Activated CD8-positive, alpha-beta memory T cell treated with anti-CD3 and anti-CD28 coated beads for 36 hours (primary cell): ENCODE results near the gene TRMT10C. TPM values are rescaled to one million over a fixed set of nuclear protein-coding genes. Genes with fewer than 3 reads are reported as not detected.

Source experiments
- CTCF ChIA-PET: fragments of 350-600 bp; sonication (Branson Sonifier 250); formaldehyde crosslinking; loops from one replicate; lab custom pipeline; 2021; ENCODE audit warnings: antibody characterized with exemption; lab: Charles Lee
- POLR2A ChIA-PET: fragments of 350-600 bp; sonication (Branson Sonifier 250); formaldehyde crosslinking; loops from one replicate; lab custom pipeline; 2021; ENCODE audit warnings: antibody characterized with exemption; lab: Charles Lee
- total RNA-seq, 2 experiments: library from RNA; stranded (reverse); gene quantifications; one replicate each; pipeline ENCODE4 v1.2.3, GENCODE V29; 2021

The TRMT10C gene
- total RNA-seq, result 10 to 100 TPM; 72.4 to 74.6 TPM

GRCh38 chr3:101561630-101562328, at the start of gene TRMT10C:
TSS of gene TRMT10C (plus strand) at chr3:101561868. CDS start at chr3:101564782, 2,914 bp downstream.
- POLR2A ChIA-PET, result interaction anchor here (0.6 to 2.0 kb wide), 5 partner anchors 12 to 125 kb away, joined by 3 to 15 read pairs (median 7); partner anchors contain the start of genes PCNP and RPL24
- CTCF ChIA-PET, result interaction anchor here (1.7 kb wide), 1 partner anchor 13 kb away, joined by 8 read pairs; the partner anchor contains the start of gene PCNP

GRCh38 chr3:101512396-101512645, 49.3 kb upstream of the TRMT10C start:
- CTCF ChIA-PET, result interaction anchor here (1.0 to 2.1 kb wide), 3 partner anchors 12 to 128 kb away, joined by 3 to 5 read pairs (median 3); partner anchors contain the start of gene PCNP
- POLR2A ChIA-PET, result no interaction called here

GRCh38 chr3:101512646-101513418, 48.8 kb upstream of the TRMT10C start, which contains the start of gene SENP7:
TSS of gene SENP7 (minus strand) at chr3:101513212. CDS start at chr3:101513130, 82 bp downstream.
- CTCF ChIA-PET, result interaction anchor here (1.0 to 2.1 kb wide), 4 partner anchors 10 to 129 kb away, joined by 3 to 5 read pairs (median 3); partner anchors contain the start of gene PCNP
- POLR2A ChIA-PET, result interaction anchor here (1.2 kb wide), 1 partner anchor 18 kb away, joined by 3 read pairs; no protein-coding TSS in a partner anchor

- CTCF ChIA-PET, result interaction anchor here (1.1 to 2.1 kb wide), 2 partner anchors 9 to 60 kb away, joined by 3 to 5 read pairs; partner anchors contain the start of gene PCNP
- POLR2A ChIA-PET, result interaction anchor here (1.2 kb wide), 1 partner anchor 17 kb away, joined by 3 read pairs; no protein-coding TSS in a partner anchor
These were observed 48.2 kb upstream of the TRMT10C start for GRCh38 chr3:101513419-101513986.

GRCh38 chr3:101518421-101518871, 43.2 kb upstream of the TRMT10C start:
- ChIA-PET POLR2A (interaction anchor here (1.1 to 1.4 kb wide), 3 partner anchors 43 to 157 kb away, joined by 4 to 7 read pairs (median 5); partner anchors contain the start of genes PCNP and TRMT10C), CTCF (interaction anchor here (0.9 to 1.6 kb wide), 4 partner anchors 25 to 55 kb away, joined by 3 to 5 read pairs (median 4); partner anchors contain the start of gene PCNP)

GRCh38 chr3:101519685-101520365, 41.8 kb upstream of the TRMT10C start:
- ChIA-PET POLR2A (no interaction called here), CTCF (interaction anchor here (0.6 to 1.6 kb wide), 3 partner anchors 21 to 458 kb away, joined by 3 to 4 read pairs (median 3); no protein-coding TSS in a partner anchor)

- POLR2A ChIA-PET, result interaction anchor here (0.7 kb wide), 1 partner anchor 40 kb away, joined by 3 read pairs; the partner anchor contains the start of gene TRMT10C
- CTCF ChIA-PET, result interaction anchor here (0.8 kb wide), 1 partner anchor 9 kb away, joined by 3 read pairs; no protein-coding TSS in a partner anchor
These were observed 40.4 kb upstream of the TRMT10C start for GRCh38 chr3:101521211-101521701.

GRCh38 chr3:101527441-101527840, 34.2 kb upstream of the TRMT10C start:
- POLR2A ChIA-PET, result no interaction called here
- CTCF ChIA-PET, result no interaction called here

- CTCF ChIA-PET, result no interaction called here
These were observed 33.8 kb upstream of the TRMT10C start for GRCh38 chr3:101527906-101528305.

GRCh38 chr3:101529816-101530685, 31.6 kb upstream of the TRMT10C start:
- POLR2A ChIA-PET, result interaction anchor here (0.5 to 0.8 kb wide), 2 partner anchors 17 to 34 kb away, joined by 3 to 4 read pairs; partner anchors contain the start of gene SENP7
- CTCF ChIA-PET, result interaction anchor here (0.5 to 1.4 kb wide), 3 partner anchors 9 to 187 kb away, joined by 3 read pairs; no protein-coding TSS in a partner anchor

More at GRCh38 chr3:101527906-101528305, 33.8 kb upstream of the TRMT10C start:
- POLR2A ChIA-PET, result no interaction called here

- CTCF ChIA-PET, result interaction anchor here (0.5 to 1.4 kb wide), 3 partner anchors 9 to 186 kb away, joined by 3 read pairs; no protein-coding TSS in a partner anchor
- POLR2A ChIA-PET, result interaction anchor here (0.5 to 0.8 kb wide), 2 partner anchors 18 to 33 kb away, joined by 3 to 4 read pairs; partner anchors contain the start of gene SENP7
These were observed 31.0 kb upstream of the TRMT10C start for GRCh38 chr3:101530686-101531047.

GRCh38 chr3:101531473-101532086, 30.1 kb upstream of the TRMT10C start:
- ChIA-PET CTCF (no interaction called here), POLR2A (no interaction called here)

GRCh38 chr3:101532783-101533602, 28.7 kb upstream of the TRMT10C start:
- ChIA-PET POLR2A (no interaction called here), CTCF (no interaction called here)

- ChIA-PET CTCF (no interaction called here), POLR2A (no interaction called here)
These were observed 28.1 kb upstream of the TRMT10C start for GRCh38 chr3:101533603-101533968.

GRCh38 chr3:101535221-101535620, 26.4 kb upstream of the TRMT10C start:
- CTCF ChIA-PET, result no interaction called here
- POLR2A ChIA-PET, result no interaction called here

- ChIA-PET CTCF (no interaction called here), POLR2A (no interaction called here)
These were observed 25.4 kb upstream of the TRMT10C start for GRCh38 chr3:101536266-101536665.
